ENCODE data around the gene CACNA1G.

The CACNA1G gene

GRCh38 chr17:50589095-50589705, 28.7 kb downstream of the CACNA1G start:
- Histone ChIP-seq H3K36me3 (no peaks in the 10 kb centered on the region), H3K4me1 (ENCODE audit: control insufficient read depth in 1 of 2, insufficient read depth in 1 of 2, low read depth in 1 of 2, low read length in 1 of 2) (no peaks in the 10 kb centered on the region), H3K27ac (no peak overlapping the region), H3K27me3 (peaks cover 8% of the 10 kb centered on the region), H3K4me3 (ENCODE audit: low read depth in 1 of 2, low read length in 1 of 2) (no peak overlapping the region), H3K9me3 (no peaks in the 10 kb centered on the region)
- TF ChIP-seq CTCF (IDR thresholded peaks at IDR 0.05) = no peak

- Histone ChIP-seq H3K4me3 (ENCODE audit: low read depth in 1 of 2, low read length in 1 of 2) (no peak overlapping the region), H3K9me3 (no peaks in the 10 kb centered on the region), H3K27ac (no peak overlapping the region), H3K4me1 (ENCODE audit: control insufficient read depth in 1 of 2, insufficient read depth in 1 of 2, low read depth in 1 of 2, low read length in 1 of 2) (no peaks in the 10 kb centered on the region), H3K27me3 (peaks cover 16% of the 10 kb centered on the region), H3K36me3 (no peaks in the 10 kb centered on the region)
- no peak for TF ChIP-seq CTCF (IDR thresholded peaks at IDR 0.05)
These were observed 30.6 kb downstream of the CACNA1G start for GRCh38 chr17:50590946-50591737.

GRCh38 chr17:50593321-50593720, 32.8 kb downstream of the CACNA1G start:
- no peaks in the 10 kb centered on the region for H3K9me3 ChIP-seq
- H3K36me3 ChIP-seq = no peaks in the 10 kb centered on the region
- peaks cover 16% of the 10 kb centered on the region for H3K27me3 ChIP-seq
- no peak for TF ChIP-seq CTCF (IDR thresholded peaks at IDR 0.05)
- H3K4me1 ChIP-seq (ENCODE audit: control insufficient read depth in 1 of 2, insufficient read depth in 1 of 2, low read depth in 1 of 2, low read length in 1 of 2) = no peaks in the 10 kb centered on the region
- H3K27ac ChIP-seq = no peak overlapping the region
- H3K4me3 ChIP-seq (ENCODE audit: low read depth in 1 of 2, low read length in 1 of 2) = no peak overlapping the region

GRCh38 chr17:50594128-50594823, 33.8 kb downstream of the CACNA1G start:
- Histone ChIP-seq H3K36me3 (no peaks in the 10 kb centered on the region), H3K4me3 (ENCODE audit: low read depth in 1 of 2, low read length in 1 of 2) (no peak overlapping the region), H3K9me3 (no peaks in the 10 kb centered on the region), H3K4me1 (ENCODE audit: control insufficient read depth in 1 of 2, insufficient read depth in 1 of 2, low read depth in 1 of 2, low read length in 1 of 2) (no peaks in the 10 kb centered on the region), H3K27me3 (peaks cover 16% of the 10 kb centered on the region), H3K27ac (no peak overlapping the region)
- TF ChIP-seq CTCF (IDR thresholded peaks at IDR 0.05) = no peak

- no peaks in the 10 kb centered on the region for H3K4me1 ChIP-seq (ENCODE audit: control insufficient read depth in 1 of 2, insufficient read depth in 1 of 2, low read depth in 1 of 2, low read length in 1 of 2)
- H3K36me3 ChIP-seq = no peaks in the 10 kb centered on the region
- TF ChIP-seq CTCF (IDR thresholded peaks at IDR 0.05) = no peak
- H3K9me3 ChIP-seq = no peaks in the 10 kb centered on the region
- H3K4me3 ChIP-seq (ENCODE audit: low read depth in 1 of 2, low read length in 1 of 2) = no peak overlapping the region
- H3K27me3 ChIP-seq = peaks cover 16% of the 10 kb centered on the region
- no peak overlapping the region for H3K27ac ChIP-seq
These were observed 34.4 kb downstream of the CACNA1G start for GRCh38 chr17:50594892-50595291.

Data from neutrophil (primary cell).